ENCODE data around the gene SPIRE1.

DNA sequence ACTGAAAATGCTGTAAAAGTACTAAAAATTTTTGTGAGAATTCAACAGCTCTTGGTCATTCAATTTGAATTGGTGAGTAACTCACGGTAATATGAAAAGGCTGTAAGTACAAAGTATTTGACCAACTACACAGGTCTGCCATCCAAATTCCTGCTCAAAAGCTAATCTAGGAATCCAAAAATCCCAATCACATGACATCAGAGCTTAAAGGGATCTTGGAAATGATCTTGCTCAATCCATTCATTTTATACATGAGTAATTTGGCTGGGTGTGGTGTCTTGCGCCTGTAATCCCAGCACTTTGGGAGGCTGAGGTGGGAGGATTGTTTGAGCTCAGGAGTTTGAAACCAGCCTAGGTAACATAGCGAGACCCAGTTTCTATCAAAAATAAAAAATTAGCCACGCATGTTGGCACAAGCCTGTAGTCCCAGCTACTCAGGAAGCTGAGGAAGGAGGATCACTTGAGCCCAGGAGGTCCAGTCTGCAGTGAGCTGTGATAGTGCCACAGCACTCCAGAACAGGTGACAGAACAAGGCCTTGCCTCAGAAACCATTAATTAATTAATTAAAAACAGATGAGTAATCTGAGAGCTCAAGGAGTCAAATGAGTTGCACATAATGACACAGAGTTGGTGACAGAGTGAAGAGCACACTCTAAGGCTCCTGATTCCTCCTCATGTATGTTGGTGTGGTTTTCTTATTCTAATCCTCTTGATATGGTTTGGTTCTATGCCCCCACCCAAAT, 19.8 kb downstream of the SPIRE1 start:
- no peak for TF ChIP-seq POLR2A (IDR thresholded peaks at IDR 0.05; ENCODE audit: low read length)
- TF ChIP-seq GATA1 (IDR thresholded peaks at IDR 0.05; ENCODE audit: low read depth, low read length): no peak

Data from erythroblast (primary cell).